Psoas muscle (tissue), 8 donors: ENCODE data around the gene PDE6A. TPM values are rescaled to one million over a fixed set of nuclear protein-coding genes. Genes with fewer than 3 reads are reported as not detected.

Experiments
- ATAC-seq, 4 donors: fragments of 200-7000 bp; cut with Tn5 transposase; one replicate each; pipeline ENCODE4 v1.9.1; 2020; ENCODE audit warnings: moderate library complexity in 3 of 4, mild to moderate bottlenecking in 2 of 4
- DNase-seq, 2 donors: peaks; one replicate each; pipeline ENCODE4 v3.0.0-alpha.2; 2020
- H3K27ac ChIP-seq: fragments of 200-600 bp; one replicate; pipeline ENCODE4 v1.8.0; 2022
- H3K27me3 ChIP-seq, 3 donors: fragments of 200-600 bp in 1 of 3; one replicate each; pipeline versions ENCODE4 v1.6.1 to v1.8.0; 2013 to 2022; ENCODE audit warnings: low read length in 2 of 3, mild to moderate bottlenecking in 2 of 3, moderate library complexity in 1 of 3; ENCODE audit not compliant: insufficient read depth in 3 of 3
- H3K36me3 ChIP-seq, 2 donors: fragments of 200-600 bp in 1 of 2; one replicate each; pipeline versions ENCODE4 v1.6.1 to v1.8.0; 2013 to 2022; ENCODE audit warnings: low read depth in 1 of 2, mild to moderate bottlenecking in 1 of 2, moderate library complexity in 1 of 2; ENCODE audit not compliant: insufficient read depth in 1 of 2
- H3K4me1 ChIP-seq: fragments of 200-600 bp; one replicate; pipeline ENCODE4 v1.8.0; 2022
- H3K4me3 ChIP-seq: fragments of 200-600 bp; one replicate; pipeline ENCODE4 v1.8.0; 2022; ENCODE audit warnings: mild to moderate bottlenecking
- H3K9me3 ChIP-seq: fragments of 200-600 bp; one replicate; pipeline ENCODE4 v1.8.0; 2022
- WGBS, 3 donors: extraction: QIAGEN DNeasy Blood & Tissue Kit; methylation state at CpG; one replicate each; pipeline versions ENCODE4 v1.1.6 to v1.1.7; 2013; 5-methylcytosine and 5-hydroxymethylcytosine counted together
- intact Hi-C, 2 donors: fragments of 100-400 bp; cut with DNase I; formaldehyde crosslinking; loops; one replicate each; pipeline versions ENCODE4 v1.11.0 to v1.14.2; 2022
- polyA plus RNA-seq, 3 donors: library from polyadenylated mRNA; stranded (reverse); fragments of 200-250 nt; gene quantifications; one replicate each; pipeline ENCODE4 v1.2.3, GENCODE V29; 2013
- total RNA-seq, 4 donors: library from RNA; stranded (reverse); fragmentation: NEBNext Ultra II Directional in 2 of 4; extraction: Animal tissue kit (Norgen Biotek cat#: 25700) in 2 of 4; gene quantifications; one replicate each; pipeline versions ENCODE4 v1.2.1 to v1.2.4, GENCODE V29; 2021 to 2023
- TF ChIP-seq, protein P1 (sequence below): fragments of 200-600 bp; IDR thresholded peaks from one replicate; pipeline ENCODE4 v1.8.0; 2022; ENCODE audit warnings: antibody characterized with exemption
- donor health status: healthy with polysubstance abuse.
- donor health status: DM: no; HTN: no; CAD: no; lungs with moderate emphysema.
- donor health status: Bipolar disorder and iron deficiency.
- donor health status: healthy.
- donor health status: DM: yes; HTN: yes; CAD: no.
- donor health status: DM: no; HTN: no; CAD: no.
- donor health status: DM: no; HTN: no; CAD: no.
- donor health status: DM: yes; HTN: yes; CAD: no.

PDE6A gene
- total and polyA plus RNA-seq, 7 donors, result 0.04 to 0.26 (median 0.10) TPM

DNA sequence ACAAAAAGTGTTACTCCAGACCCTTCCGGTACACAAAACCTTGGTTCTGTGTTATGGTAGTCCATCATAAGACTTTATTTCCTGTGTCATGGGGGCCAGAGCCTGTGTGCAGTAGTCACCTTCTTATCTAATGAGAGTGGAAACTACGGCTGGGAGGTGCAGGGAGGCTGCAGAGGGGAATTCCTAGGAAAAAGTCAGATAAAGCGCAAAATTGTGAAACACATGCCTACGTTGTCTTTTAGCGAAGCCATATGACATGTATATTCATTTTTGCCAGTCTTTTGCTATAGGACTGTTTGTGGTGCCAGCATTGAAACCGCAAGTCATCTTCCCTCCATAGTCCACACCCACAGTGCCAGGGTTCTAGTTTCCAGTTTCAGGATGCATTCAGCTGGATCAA lies 133.7 kb downstream of the PDE6A start:
- intact Hi-C loops, result no loop called here
- H3K27me3 ChIP-seq, result no peaks in the 10 kb centered on the region
- peak overlapping the region; percentile 71 for H3K27ac ChIP-seq
- no peak overlapping the region for H3K4me3 ChIP-seq
- H3K9me3 ChIP-seq, result no peaks in the 10 kb centered on the region
- DNase-seq, result no peak
- H3K36me3 ChIP-seq, result no peaks in the 10 kb centered on the region
- H3K4me1 ChIP-seq, result peaks cover 73% of the 10 kb centered on the region
- WGBS, 3 donors, result 91 to 94% (median 92%) methylated on average over 6 of the region's 6 CpGs
- ATAC-seq, result no peak
- TF ChIP-seq, protein P1, sequence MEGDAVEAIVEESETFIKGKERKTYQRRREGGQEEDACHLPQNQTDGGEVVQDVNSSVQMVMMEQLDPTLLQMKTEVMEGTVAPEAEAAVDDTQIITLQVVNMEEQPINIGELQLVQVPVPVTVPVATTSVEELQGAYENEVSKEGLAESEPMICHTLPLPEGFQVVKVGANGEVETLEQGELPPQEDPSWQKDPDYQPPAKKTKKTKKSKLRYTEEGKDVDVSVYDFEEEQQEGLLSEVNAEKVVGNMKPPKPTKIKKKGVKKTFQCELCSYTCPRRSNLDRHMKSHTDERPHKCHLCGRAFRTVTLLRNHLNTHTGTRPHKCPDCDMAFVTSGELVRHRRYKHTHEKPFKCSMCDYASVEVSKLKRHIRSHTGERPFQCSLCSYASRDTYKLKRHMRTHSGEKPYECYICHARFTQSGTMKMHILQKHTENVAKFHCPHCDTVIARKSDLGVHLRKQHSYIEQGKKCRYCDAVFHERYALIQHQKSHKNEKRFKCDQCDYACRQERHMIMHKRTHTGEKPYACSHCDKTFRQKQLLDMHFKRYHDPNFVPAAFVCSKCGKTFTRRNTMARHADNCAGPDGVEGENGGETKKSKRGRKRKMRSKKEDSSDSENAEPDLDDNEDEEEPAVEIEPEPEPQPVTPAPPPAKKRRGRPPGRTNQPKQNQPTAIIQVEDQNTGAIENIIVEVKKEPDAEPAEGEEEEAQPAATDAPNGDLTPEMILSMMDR, result no peak

DNA sequence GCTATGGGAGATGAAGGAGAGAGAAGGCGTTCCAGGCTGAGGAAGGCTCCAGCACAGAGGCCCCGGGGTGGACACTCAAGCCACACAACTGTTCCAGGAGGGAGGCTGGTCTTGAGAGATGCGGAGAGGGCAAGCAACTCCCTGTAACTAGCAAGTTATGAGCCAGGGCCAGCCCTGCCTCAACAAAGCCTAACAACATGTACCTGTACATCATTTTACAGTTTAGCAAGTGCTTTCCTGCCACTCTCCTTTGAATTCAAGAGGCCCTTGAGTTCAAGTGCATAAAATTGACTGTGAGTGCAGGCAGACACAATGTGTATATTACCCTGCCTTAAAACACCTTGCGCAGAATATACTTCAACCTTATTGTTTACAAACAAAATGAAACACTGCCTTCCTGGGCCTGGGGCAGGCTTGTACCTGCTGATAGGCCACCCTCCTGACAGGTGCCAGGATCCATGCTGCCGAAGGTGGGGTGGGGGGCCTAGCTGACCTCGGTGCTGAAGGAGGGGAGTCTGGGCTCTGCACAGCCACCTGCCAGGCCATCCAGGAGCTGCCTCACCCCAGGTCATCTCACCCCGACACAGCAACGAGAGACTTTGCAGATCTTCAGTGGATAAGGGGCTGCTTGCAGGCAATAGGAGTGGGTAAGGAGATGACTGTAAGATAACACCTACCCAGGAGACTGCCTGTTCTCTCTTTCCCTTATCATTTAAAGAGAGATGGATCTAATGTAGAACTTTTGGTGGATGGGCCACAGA lies 134.5 kb downstream of the PDE6A start:
- TF ChIP-seq, protein P1, result no peak
- Histone ChIP-seq H3K4me3 (no peak overlapping the region), H3K27me3 (no peaks in the 10 kb centered on the region), H3K4me1 (peaks cover 80% of the 10 kb centered on the region), H3K9me3 (no peaks in the 10 kb centered on the region), H3K27ac (peak overlapping the region; percentile 71), H3K36me3 (no peaks in the 10 kb centered on the region)
- ATAC-seq, result no peak
- intact Hi-C loops, result no loop called here
- no peak for DNase-seq
- WGBS, 3 donors, result 62 to 75% (median 65%) methylated on average over 8 of the region's 8 CpGs

DNA sequence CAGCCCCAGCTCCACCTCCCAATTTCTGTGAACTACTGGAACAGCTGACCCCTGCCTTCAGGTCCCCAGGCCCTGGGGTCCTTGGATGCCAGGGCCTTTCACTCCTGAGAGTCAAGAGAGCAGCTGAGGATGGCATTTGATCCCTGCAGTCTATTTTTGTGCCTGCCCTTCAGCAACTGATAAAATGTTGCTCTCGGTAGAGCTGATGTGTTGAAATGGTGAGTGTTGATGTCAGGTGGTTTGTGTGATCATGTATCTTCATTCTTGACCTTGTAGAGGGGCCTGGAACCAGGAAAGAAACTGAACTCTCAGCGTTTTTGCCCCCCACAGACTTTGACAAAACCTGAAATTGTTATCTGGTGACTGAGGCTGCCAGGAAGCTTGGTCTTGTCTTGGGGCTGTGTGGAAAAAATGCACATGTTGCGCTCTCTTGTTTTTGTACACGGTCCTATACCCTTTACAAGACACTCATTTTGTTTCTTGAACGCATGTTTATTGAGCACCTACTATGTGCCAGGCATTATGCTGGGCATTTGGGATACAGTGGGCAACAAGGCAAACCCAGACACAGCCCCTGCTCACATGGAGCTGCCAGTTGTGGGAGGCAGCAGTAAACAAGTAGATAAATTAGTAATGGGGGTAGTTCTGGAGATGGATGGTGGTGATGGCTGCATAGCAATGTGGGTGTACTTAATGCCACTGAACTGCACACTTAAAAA lies 136.2 kb downstream of the PDE6A start:
- 42 to 46% (median 42%) methylated on average over 5 of the region's 5 CpGs for WGBS, 3 donors
- DNase-seq, result no peak
- intact Hi-C loops, result no loop called here
- Histone ChIP-seq H3K36me3 (no peaks in the 10 kb centered on the region), H3K27me3 (no peaks in the 10 kb centered on the region), H3K9me3 (no peaks in the 10 kb centered on the region), H3K4me1 (peaks cover 85% of the 10 kb centered on the region), H3K27ac (peak overlapping the region; percentile 99), H3K4me3 (no peak overlapping the region)
- peak; percentile 76 to 82 (median 82) for ATAC-seq
- TF ChIP-seq, protein P1, result no peak

Other genes with a start within 250 kb of the PDE6A start
- gene PPARGC1B, start 214.5 kb downstream of the PDE6A start, total RNA-seq, result 1 to 10 TPM; 4.6 to 9.5 (median 6.8) TPM
- 1 to 10 TPM in 2 of 3 donors, under 1 TPM in 1; 0.93 to 3.1 (median 2.1) TPM for gene PPARGC1B, start 214.5 kb downstream of the PDE6A start, polyA plus RNA-seq
- 10 to 100 TPM in 1 of 4 donors, 1 to 10 TPM in 3; 4.1 to 20.1 (median 6.4) TPM for gene SLC26A2, start 16.0 kb upstream of the PDE6A start, total RNA-seq
- 10 to 100 TPM in 1 of 3 donors, 1 to 10 TPM in 2; 4.0 to 14.3 (median 8.0) TPM for gene SLC26A2, start 16.0 kb upstream of the PDE6A start, polyA plus RNA-seq
- gene TIGD6, start 55.9 kb upstream of the PDE6A start, total RNA-seq, result 1 to 10 TPM; 1.9 to 4.2 (median 2.9) TPM
- gene TIGD6, start 55.9 kb upstream of the PDE6A start, polyA plus RNA-seq, result 1 to 10 TPM; 1.4 to 7.8 (median 2.4) TPM
- 10 to 100 TPM; 12.6 to 23.2 (median 17.9) TPM for gene HMGXB3, start 55.9 kb upstream of the PDE6A start, total RNA-seq
- 10 to 100 TPM in 2 of 3 donors, 1 to 10 TPM in 1; 8.6 to 22.6 (median 15.4) TPM for gene HMGXB3, start 55.9 kb upstream of the PDE6A start, polyA plus RNA-seq
- 10 to 100 TPM in 2 of 4 donors, 1 to 10 TPM in 2; 4.2 to 20.0 (median 10.7) TPM for gene CSF1R, start 141.8 kb upstream of the PDE6A start, total RNA-seq
- 1 to 10 TPM; 1.2 to 1.6 (median 1.3) TPM for gene CSF1R, start 141.8 kb upstream of the PDE6A start, polyA plus RNA-seq
- 10 to 100 TPM; 34.0 to 56.0 (median 39.1) TPM for gene PDGFRB, start 211.1 kb upstream of the PDE6A start, total RNA-seq
- gene PDGFRB, start 211.1 kb upstream of the PDE6A start, polyA plus RNA-seq, result 10 to 100 TPM; 14.6 to 19.9 (median 19.2) TPM
- gene CDX1, start 222.0 kb upstream of the PDE6A start, total RNA-seq, result not detected
- gene CDX1, start 222.0 kb upstream of the PDE6A start, polyA plus RNA-seq, result under 1 TPM in 2 of 3 donors, not detected in 1; 0.06 to 0.08 TPM
- not detected for gene SLC6A7, start 245.3 kb upstream of the PDE6A start, total RNA-seq
- not detected for gene SLC6A7, start 245.3 kb upstream of the PDE6A start, polyA plus RNA-seq